Measurements from ENCODE around the gene RRAGD.

Gene RRAGD

GRCh38 chr6:89351671-89352277, 60.3 kb downstream of the RRAGD start:
- H3K36me3 ChIP-seq = no peaks in the 10 kb centered on the region; the same call in 1 of the 2 replicates
- H3K4me2 ChIP-seq = peak overlapping the region; percentile 78
- H4K20me1 ChIP-seq = peaks cover 26% of the 10 kb centered on the region
- no peaks in the 10 kb centered on the region for H3K27me3 ChIP-seq
- H3K4me3 ChIP-seq = peak overlapping the region; percentile 79
- H3K27ac ChIP-seq = peak overlapping the region; percentile 98
- H3K4me1 ChIP-seq = peaks cover 65% of the 10 kb centered on the region
- H3K9ac ChIP-seq = peak overlapping the region; percentile 97
- no peak for TF ChIP-seq Cebpa-rat (IDR thresholded peaks at IDR 0.05)
- H3K9me3 ChIP-seq = no peaks in the 10 kb centered on the region

DNA sequence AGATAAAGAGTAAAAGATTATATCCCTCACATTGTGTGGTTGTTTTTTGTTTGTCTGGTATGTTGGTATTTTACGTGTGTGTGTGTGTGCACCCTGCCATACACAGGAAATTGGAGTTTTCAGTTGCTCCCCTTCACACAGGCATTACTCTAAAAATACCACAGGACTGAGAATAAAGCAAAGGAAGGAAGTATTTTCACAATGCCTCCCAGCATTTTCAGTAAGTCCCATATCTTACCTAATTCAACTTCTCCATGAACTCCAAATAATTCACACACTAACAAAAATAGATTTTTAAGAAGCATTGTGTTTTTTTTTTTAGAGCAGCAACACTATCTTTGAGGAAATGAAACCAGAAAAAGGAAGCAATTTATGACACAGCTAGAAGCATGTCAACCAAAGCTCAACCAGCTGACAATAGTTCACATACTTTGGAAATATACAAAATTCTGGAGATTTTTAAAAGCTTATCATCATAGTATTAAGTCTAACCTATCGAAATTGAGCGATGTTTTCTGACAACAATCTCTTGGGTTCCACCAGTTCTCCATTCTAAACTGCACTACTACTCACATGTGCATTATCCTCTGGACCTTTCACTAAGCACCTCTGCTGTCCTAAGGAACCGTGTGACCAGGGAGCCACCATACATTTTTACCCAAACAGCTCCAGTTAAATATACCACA, 61.6 kb downstream of the RRAGD start:
- H3K9me3 ChIP-seq = no peaks in the 10 kb centered on the region
- H3K4me1 ChIP-seq = peaks cover 58% of the 10 kb centered on the region
- peak overlapping the region; percentile 79 for H3K4me3 ChIP-seq
- peaks cover 40% of the 10 kb centered on the region for H4K20me1 ChIP-seq
- H3K4me2 ChIP-seq = peak overlapping the region; percentile 78
- peak overlapping the region; percentile 97 for H3K9ac ChIP-seq
- no peaks in the 10 kb centered on the region for H3K27me3 ChIP-seq
- no peak for TF ChIP-seq Cebpa-rat (IDR thresholded peaks at IDR 0.05)
- peak overlapping the region; percentile 98 for H3K27ac ChIP-seq
- H3K36me3 ChIP-seq = no peaks in the 10 kb centered on the region; the same call in 1 of the 2 replicates

DNA sequence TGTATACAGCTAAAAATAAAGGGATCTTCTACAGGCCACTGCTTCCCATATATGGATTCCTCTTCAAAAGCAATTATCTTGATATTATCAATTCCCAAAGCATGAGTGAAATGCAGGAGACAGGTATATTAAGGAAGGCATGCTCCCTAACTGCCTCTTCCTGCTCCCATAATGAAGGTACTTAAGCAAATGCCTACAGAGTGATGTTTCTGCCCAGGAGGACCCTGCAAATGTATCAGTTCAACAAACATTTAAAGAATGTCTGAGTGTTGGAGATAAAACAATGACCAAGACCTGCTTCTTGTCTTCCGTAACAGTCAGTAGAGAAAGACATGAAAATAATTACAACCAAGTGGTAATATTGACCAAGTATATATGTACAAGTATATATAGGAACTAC, 63.7 kb downstream of the RRAGD start:
- Histone ChIP-seq H4K20me1 (peaks cover 60% of the 10 kb centered on the region), H3K27ac (peak overlapping the region; percentile 98), H3K36me3 (no peaks in the 10 kb centered on the region; the same call in 1 of the 2 replicates), H3K4me1 (peaks cover 45% of the 10 kb centered on the region), H3K9ac (no peak overlapping the region), H3K27me3 (no peaks in the 10 kb centered on the region), H3K9me3 (no peaks in the 10 kb centered on the region), H3K4me3 (0 out of 2 replicates have a peak overlapping the region, but pooled peaks have one; percentile 11), H3K4me2 (peak overlapping the region; percentile 78)
- TF ChIP-seq Cebpa-rat (IDR thresholded peaks at IDR 0.05) = no peak

DNA sequence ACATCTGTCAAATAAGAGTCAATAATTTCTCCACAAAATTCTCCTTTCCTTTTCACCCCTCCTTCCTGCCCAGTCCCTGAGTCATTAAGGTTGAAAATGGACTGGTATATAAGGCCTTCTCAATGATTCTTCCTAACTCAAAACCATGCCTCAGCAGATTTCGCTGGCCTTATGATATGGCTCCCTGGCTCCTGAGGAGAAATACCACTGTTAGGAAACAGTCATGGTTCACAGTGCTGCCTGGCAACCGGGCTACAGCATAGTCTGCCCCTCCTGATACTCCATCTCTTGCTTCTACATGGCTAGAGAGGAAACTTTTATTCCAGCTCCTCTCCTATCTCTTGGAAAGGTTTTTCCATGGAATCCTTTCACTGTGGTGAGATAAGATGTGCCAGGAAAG, 64.2 kb downstream of the RRAGD start:
- no peak for TF ChIP-seq Cebpa-rat (IDR thresholded peaks at IDR 0.05)
- H3K9ac ChIP-seq = no peak overlapping the region
- peak overlapping the region; percentile 78 for H3K4me2 ChIP-seq
- H4K20me1 ChIP-seq = peaks cover 66% of the 10 kb centered on the region
- H3K4me1 ChIP-seq = peaks cover 45% of the 10 kb centered on the region
- H3K27ac ChIP-seq = peak overlapping the region; percentile 98; the same call in 1 of the 2 replicates
- H3K9me3 ChIP-seq = no peaks in the 10 kb centered on the region
- 0 out of 2 replicates have a peak overlapping the region, but pooled peaks have one; percentile 11 for H3K4me3 ChIP-seq
- no peaks in the 10 kb centered on the region; the same call in 1 of the 2 replicates for H3K36me3 ChIP-seq
- H3K27me3 ChIP-seq = no peaks in the 10 kb centered on the region

GRCh38 chr6:89346433-89346832, 65.6 kb downstream of the RRAGD start:
- Histone ChIP-seq H3K36me3 (peaks cover 9% of the 10 kb centered on the region), H3K4me2 (no peak overlapping the region), H3K4me3 (no peak overlapping the region), H4K20me1 (peaks cover 76% of the 10 kb centered on the region), H3K9ac (no peak overlapping the region), H3K9me3 (no peaks in the 10 kb centered on the region), H3K27me3 (no peaks in the 10 kb centered on the region), H3K27ac (no peak overlapping the region), H3K4me1 (peaks cover 45% of the 10 kb centered on the region)
- no peak for TF ChIP-seq Cebpa-rat (IDR thresholded peaks at IDR 0.05)

DNA sequence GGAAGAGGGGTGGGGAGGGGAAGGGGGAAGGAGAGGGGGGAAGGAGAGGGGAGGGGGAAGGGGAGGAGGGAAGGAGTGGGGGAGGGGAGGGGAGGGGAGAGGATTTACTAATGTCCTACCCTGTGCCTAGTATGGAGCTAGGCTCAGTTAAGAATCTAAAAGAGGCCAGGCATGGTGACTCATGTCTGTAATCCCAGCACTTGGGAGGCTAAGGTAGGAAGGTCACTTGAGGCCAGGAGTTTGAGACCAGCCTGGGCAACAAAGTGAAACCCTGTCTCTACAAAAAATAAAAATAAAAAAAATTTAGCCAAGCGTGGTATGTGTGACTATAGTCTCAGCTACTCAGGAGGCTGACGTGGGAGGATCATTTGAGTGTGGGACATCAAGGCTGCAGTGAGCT, 72.5 kb downstream of the RRAGD start:
- Histone ChIP-seq H3K9ac (no peak overlapping the region), H3K4me3 (no peak overlapping the region), H3K4me2 (no peak overlapping the region), H4K20me1 (peaks cover 60% of the 10 kb centered on the region), H3K36me3 (peaks cover 61% of the 10 kb centered on the region), H3K27ac (no peak overlapping the region), H3K4me1 (no peaks in the 10 kb centered on the region), H3K27me3 (no peaks in the 10 kb centered on the region), H3K9me3 (no peaks in the 10 kb centered on the region)
- no peak for TF ChIP-seq Cebpa-rat (IDR thresholded peaks at IDR 0.05)

DNA sequence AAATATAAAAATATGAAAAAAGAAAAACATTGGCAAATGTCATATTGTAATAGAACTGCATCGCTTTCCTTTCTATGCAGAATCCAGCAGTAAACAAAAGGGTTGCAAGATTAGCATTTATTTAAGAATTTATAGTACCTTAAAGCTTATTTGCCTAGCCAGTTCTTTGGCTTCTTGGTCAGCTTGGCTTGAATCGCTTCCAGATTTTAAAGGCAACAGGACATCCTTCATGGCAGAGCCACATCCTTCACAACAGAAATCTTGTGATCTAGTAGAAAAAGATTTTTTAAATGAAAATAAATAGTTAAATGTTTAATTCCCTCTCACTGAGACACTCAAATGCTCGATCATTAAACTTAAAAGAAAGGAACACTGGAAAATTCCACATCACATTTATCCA, 76.9 kb downstream of the RRAGD start:
- no peak overlapping the region for H3K27ac ChIP-seq
- TF ChIP-seq Cebpa-rat (IDR thresholded peaks at IDR 0.05) = no peak
- H3K4me3 ChIP-seq = no peak overlapping the region
- H3K36me3 ChIP-seq = peaks cover 73% of the 10 kb centered on the region
- H3K9ac ChIP-seq = no peak overlapping the region
- no peaks in the 10 kb centered on the region for H3K27me3 ChIP-seq
- H3K9me3 ChIP-seq = no peaks in the 10 kb centered on the region
- no peaks in the 10 kb centered on the region for H3K4me1 ChIP-seq
- H4K20me1 ChIP-seq = peaks cover 30% of the 10 kb centered on the region
- no peak overlapping the region for H3K4me2 ChIP-seq

GRCh38 chr6:89330910-89331309, 81.2 kb downstream of the RRAGD start:
- Histone ChIP-seq H3K4me1 (no peaks in the 10 kb centered on the region), H3K4me3 (no peak overlapping the region), H3K4me2 (no peak overlapping the region), H3K36me3 (peaks cover 71% of the 10 kb centered on the region), H3K9me3 (no peaks in the 10 kb centered on the region), H4K20me1 (0 out of 2 replicates have a peak, but pooled peaks cover 6% of the 10 kb centered on the region), H3K9ac (no peak overlapping the region), H3K27ac (no peak overlapping the region), H3K27me3 (no peaks in the 10 kb centered on the region)
- no peak for TF ChIP-seq Cebpa-rat (IDR thresholded peaks at IDR 0.05)

GRCh38 chr6:89328976-89329375, 83.1 kb downstream of the RRAGD start:
- Histone ChIP-seq H3K9me3 (no peaks in the 10 kb centered on the region), H3K36me3 (peaks cover 59% of the 10 kb centered on the region), H3K4me1 (no peaks in the 10 kb centered on the region), H3K4me3 (no peak overlapping the region), H3K4me2 (no peak overlapping the region), H3K27me3 (no peaks in the 10 kb centered on the region), H4K20me1 (0 out of 2 replicates have a peak, but pooled peaks cover 6% of the 10 kb centered on the region), H3K27ac (no peak overlapping the region), H3K9ac (no peak overlapping the region)
- TF ChIP-seq Cebpa-rat (IDR thresholded peaks at IDR 0.05) = no peak

DNA sequence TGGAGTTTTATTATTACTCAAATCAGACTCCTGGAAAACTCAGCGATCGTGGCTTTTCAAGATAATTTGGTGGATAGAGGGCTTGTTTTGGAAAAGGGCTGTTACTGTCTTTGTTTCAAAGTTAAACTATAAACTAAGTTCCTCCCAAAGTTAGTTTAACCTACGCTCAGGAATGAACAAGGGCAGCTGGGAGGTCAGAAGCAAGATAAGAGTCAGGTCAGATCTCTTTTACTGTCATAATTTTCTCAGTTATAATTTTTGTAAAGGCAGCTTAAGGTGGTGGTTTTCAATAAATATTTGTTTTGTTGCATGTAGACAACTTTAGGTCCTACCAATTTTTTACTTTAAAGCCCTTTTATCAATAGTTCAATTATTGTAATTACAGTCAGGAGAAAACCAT, 87.8 kb downstream of the RRAGD start:
- no peaks in the 10 kb centered on the region for H4K20me1 ChIP-seq
- H3K9ac ChIP-seq = no peak overlapping the region
- H3K27ac ChIP-seq = no peak overlapping the region
- no peaks in the 10 kb centered on the region for H3K27me3 ChIP-seq
- H3K9me3 ChIP-seq = no peaks in the 10 kb centered on the region
- no peak overlapping the region for H3K4me3 ChIP-seq
- H3K36me3 ChIP-seq = peaks cover 27% of the 10 kb centered on the region
- H3K4me2 ChIP-seq = no peak overlapping the region
- no peak for TF ChIP-seq Cebpa-rat (IDR thresholded peaks at IDR 0.05)
- H3K4me1 ChIP-seq = no peaks in the 10 kb centered on the region
